Globus pallidus (tissue), 1 donor: ENCODE data around the gene PVALEF.

Source experiments
- DNase-seq: peaks from one replicate; pipeline ENCODE4 v3.0.0-alpha.2; 2015; ENCODE audit warnings: low spot score

The PVALEF gene

GRCh38 chr17:81197409-81197795, 32.1 kb downstream of the PVALEF start:
- DNase-seq, result no peak

- no peak for DNase-seq
Observed at GRCh38 chr17:81197831-81198490, 32.7 kb downstream of the PVALEF start.

GRCh38 chr17:81198826-81199481, 33.6 kb downstream of the PVALEF start:
- no peak for DNase-seq

GRCh38 chr17:81199482-81199830, 34.1 kb downstream of the PVALEF start:
- no peak for DNase-seq

- DNase-seq, result no peak
Observed at GRCh38 chr17:81200201-81200600, 34.9 kb downstream of the PVALEF start.

- peak; percentile 80 for DNase-seq
Observed at GRCh38 chr17:81200695-81201580, 35.6 kb downstream of the PVALEF start.

GRCh38 chr17:81202318-81202717, 37.0 kb downstream of the PVALEF start:
- DNase-seq, result no peak

- DNase-seq, result no peak
Observed at GRCh38 chr17:81203136-81203535, 37.8 kb downstream of the PVALEF start.

GRCh38 chr17:81204578-81204977, 39.3 kb downstream of the PVALEF start:
- DNase-seq, result no peak

- no peak for DNase-seq
Observed at GRCh38 chr17:81206166-81206565, 40.9 kb downstream of the PVALEF start.

- no peak for DNase-seq
Observed at GRCh38 chr17:81206657-81207056, 41.4 kb downstream of the PVALEF start.

- no peak for DNase-seq
Observed at GRCh38 chr17:81207610-81208581, 42.6 kb downstream of the PVALEF start.

- no peak for DNase-seq
Observed at GRCh38 chr17:81208651-81209050, 43.3 kb downstream of the PVALEF start.

GRCh38 chr17:81209141-81209540, 43.8 kb downstream of the PVALEF start:
- no peak for DNase-seq

GRCh38 chr17:81210466-81210865, 45.2 kb downstream of the PVALEF start:
- DNase-seq, result no peak

- no peak for DNase-seq
Observed at GRCh38 chr17:81210868-81211267, 45.6 kb downstream of the PVALEF start.

- no peak for DNase-seq
Observed at GRCh38 chr17:81212365-81212764, 47.1 kb downstream of the PVALEF start.

GRCh38 chr17:81213978-81214377, 48.7 kb downstream of the PVALEF start:
- DNase-seq, result no peak

- DNase-seq, result no peak
Observed at GRCh38 chr17:81217491-81217890, 52.2 kb downstream of the PVALEF start.

- DNase-seq, result no peak
Observed at GRCh38 chr17:81218459-81218858, 53.2 kb downstream of the PVALEF start.

GRCh38 chr17:81218991-81219390, 53.7 kb downstream of the PVALEF start:
- no peak for DNase-seq
